NB4 (cell line): ENCODE results near the gene ZNF358.

ENCODE experiments used
- DNase-seq: peaks from one replicate; pipeline ENCODE4 v3.0.0; 2010; ENCODE audit warnings: low read depth
- H3K4me3 ChIP-seq: one replicate; pipeline ENCODE4 v1.5.1; 2011; ENCODE audit warnings: mild to moderate bottlenecking, low read depth, low read length, moderate library complexity
- CTCF ChIP-seq: IDR thresholded peaks from one replicate; pipeline ENCODE4 v1.5.1; 2012; ENCODE audit warnings: low read depth, low read length
- MAX ChIP-seq: IDR thresholded peaks from 2 replicates; pipeline ENCODE4 v1.6.1; 2011; ENCODE audit warnings: low read depth, low read length
- MYC ChIP-seq: IDR thresholded peaks from 2 replicates; pipeline ENCODE4 v1.6.1; 2011; ENCODE audit warnings: low read depth, low read length
- POLR2A ChIP-seq: IDR thresholded peaks from 2 replicates; pipeline ENCODE4 v1.6.1; 2011; ENCODE audit warnings: mild to moderate bottlenecking; ENCODE audit not compliant: insufficient read length; ENCODE audit errors: extremely low read depth

ZNF358 gene

GRCh38 chr19:7541828-7542443, 26.0 kb downstream of the ZNF358 start:
- TF ChIP-seq POLR2A (no peak), CTCF (no peak), MAX (no peak), MYC (no peak)
- H3K4me3 ChIP-seq, result no peak overlapping the region
- DNase-seq, result no peak

GRCh38 chr19:7542556-7543348, 26.8 kb downstream of the ZNF358 start:
- H3K4me3 ChIP-seq, result no peak overlapping the region
- TF ChIP-seq MAX (no peak), POLR2A (no peak), CTCF (no peak), MYC (no peak)

GRCh38 chr19:7544626-7545025, 28.7 kb downstream of the ZNF358 start:
- peak; percentile 70 for DNase-seq
- TF ChIP-seq MYC (no peak), POLR2A (no peak), MAX (no peak)
- H3K4me3 ChIP-seq, result no peak overlapping the region

More at GRCh38 chr19:7542556-7543348, 26.8 kb downstream of the ZNF358 start:
- DNase-seq, result no peak

GRCh38 chr19:7545300-7545699, 29.4 kb downstream of the ZNF358 start:
- H3K4me3 ChIP-seq, result no peak overlapping the region
- TF ChIP-seq MYC, result no peak
- no peak for TF ChIP-seq MAX
- TF ChIP-seq CTCF, result no peak
- TF ChIP-seq POLR2A, result no peak
- no peak for DNase-seq

GRCh38 chr19:7545904-7546303, 30.0 kb downstream of the ZNF358 start:
- TF ChIP-seq CTCF (no peak), MAX (no peak), POLR2A (no peak), MYC (no peak)
- peak; percentile 76 for DNase-seq

GRCh38 chr19:7547159-7547558, 31.3 kb downstream of the ZNF358 start:
- TF ChIP-seq POLR2A, result no peak
- TF ChIP-seq MYC, result no peak
- TF ChIP-seq MAX, result no peak
- no peak for TF ChIP-seq CTCF
- no peak for DNase-seq
- H3K4me3 ChIP-seq, result no peak overlapping the region

More at GRCh38 chr19:7545904-7546303, 30.0 kb downstream of the ZNF358 start:
- no peak overlapping the region for H3K4me3 ChIP-seq
